GM12891 (cell line): ENCODE results near the gene ARHGAP24.
A peak's percentile ranks its signal among the peaks of the same experiment; 100 is the strongest.

ENCODE experiments used
- DNase-seq: peaks from one replicate; pipeline ENCODE4 v3.0.0; 2011; ENCODE audit warnings: low spot score; ENCODE audit not compliant: insufficient read length
- FAIRE-seq: peaks from 2 replicates; lab custom pipeline; 2011; peaks lifted over from hg19 to GRCh38; lab: Jason Lieb, UNC
- PAX5 ChIP-seq: IDR thresholded peaks from 2 replicates; pipeline ENCODE4 v1.6.1; 2011; ENCODE audit warnings: low read length, moderate library complexity, mild to moderate bottlenecking; ENCODE audit not compliant: insufficient read depth, severe bottlenecking
- POLR2A ChIP-seq: IDR thresholded peaks from 2 replicates; pipeline ENCODE4 v1.6.1; 2011; ENCODE audit warnings: low read depth, low read length, control low read depth
- POLR2AphosphoS5 ChIP-seq: IDR thresholded peaks from 2 replicates; pipeline ENCODE4 v1.6.1; 2011; ENCODE audit warnings: low read depth, low read length, control low read depth
- POU2F2 ChIP-seq: IDR thresholded peaks from 2 replicates; pipeline ENCODE4 v1.6.1; 2011; ENCODE audit warnings: low read depth, mild to moderate bottlenecking, control low read depth, low read length, moderate library complexity
- SPI1 ChIP-seq: IDR thresholded peaks from 2 replicates; pipeline ENCODE4 v1.6.1; 2011; ENCODE audit warnings: low read depth, low read length, control low read depth
- TAF1 ChIP-seq: IDR thresholded peaks from 2 replicates; pipeline ENCODE4 v1.6.1; 2011; ENCODE audit warnings: low read depth, low read length, control low read depth

Gene ARHGAP24

DNA sequence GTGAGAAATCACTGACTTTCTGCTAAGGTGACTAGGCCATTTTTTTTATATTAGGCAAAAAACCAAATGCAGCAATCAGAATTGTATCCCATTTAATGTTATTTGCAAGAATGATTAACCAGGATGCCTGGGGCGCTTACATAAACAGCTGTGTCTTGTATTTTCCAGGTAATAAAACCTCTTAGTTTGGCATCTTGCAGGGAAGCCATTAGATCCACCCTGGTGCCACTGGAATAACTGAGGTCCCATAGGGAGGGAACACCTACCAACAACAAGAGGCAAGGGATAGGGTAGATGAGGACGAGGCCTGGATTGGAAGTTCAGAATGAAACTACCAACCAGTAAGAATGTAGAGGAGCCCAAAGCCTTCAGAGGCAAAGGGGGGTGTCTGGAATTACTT lies 288.3 kb downstream of the ARHGAP24 start:
- FAIRE-seq = no peak
- TF ChIP-seq POLR2AphosphoS5 (no peak), TAF1 (no peak), POU2F2 (no peak), SPI1 (no peak), POLR2A (no peak), PAX5 (no peak)
- DNase-seq = no peak

DNA sequence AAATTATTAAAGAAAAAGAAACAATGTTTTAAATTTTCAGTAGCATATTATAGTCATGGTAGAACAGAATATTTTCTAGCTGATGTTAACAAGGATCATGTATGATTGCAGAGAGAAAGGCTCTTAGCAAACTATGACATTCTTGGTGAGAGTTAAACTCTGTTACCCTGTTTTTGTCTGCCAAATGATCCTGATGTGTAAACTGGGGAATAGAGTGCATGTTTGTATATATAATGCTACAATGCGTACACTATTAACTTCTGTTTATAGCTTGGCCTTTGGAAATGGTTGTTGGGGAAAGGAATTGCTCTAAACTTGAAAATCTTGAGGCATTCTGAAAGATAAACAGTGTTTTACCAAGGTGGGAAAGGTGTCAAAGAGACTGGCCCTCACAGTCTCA lies 292.7 kb downstream of the ARHGAP24 start:
- TF ChIP-seq PAX5 (no peak), SPI1 (no peak), TAF1 (no peak), POLR2AphosphoS5 (no peak)
- no peak for FAIRE-seq
- no peak for DNase-seq

DNA sequence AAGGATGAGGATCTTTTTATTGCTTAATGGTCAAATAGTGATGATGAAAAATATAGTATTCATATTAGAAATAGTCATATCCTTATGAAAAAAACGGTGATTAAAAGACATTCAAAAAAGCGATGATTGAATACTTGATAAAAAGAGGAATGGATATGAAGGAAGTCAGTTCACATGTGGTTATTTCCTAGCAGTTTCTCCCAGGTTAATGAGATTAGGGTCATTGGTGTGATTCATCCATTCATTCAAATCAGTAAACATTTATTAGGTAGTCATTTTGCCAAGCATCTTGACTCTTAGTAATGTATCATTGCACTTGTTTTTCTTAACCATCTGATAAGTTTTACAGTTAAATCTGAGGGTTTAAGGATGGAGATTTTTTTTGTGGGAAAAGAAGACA lies 294.1 kb downstream of the ARHGAP24 start:
- TF ChIP-seq POLR2AphosphoS5 (no peak), POU2F2 (no peak), PAX5 (no peak), POLR2A (no peak), TAF1 (no peak), SPI1 (no peak)
- no peak for FAIRE-seq
- no peak for DNase-seq

DNA sequence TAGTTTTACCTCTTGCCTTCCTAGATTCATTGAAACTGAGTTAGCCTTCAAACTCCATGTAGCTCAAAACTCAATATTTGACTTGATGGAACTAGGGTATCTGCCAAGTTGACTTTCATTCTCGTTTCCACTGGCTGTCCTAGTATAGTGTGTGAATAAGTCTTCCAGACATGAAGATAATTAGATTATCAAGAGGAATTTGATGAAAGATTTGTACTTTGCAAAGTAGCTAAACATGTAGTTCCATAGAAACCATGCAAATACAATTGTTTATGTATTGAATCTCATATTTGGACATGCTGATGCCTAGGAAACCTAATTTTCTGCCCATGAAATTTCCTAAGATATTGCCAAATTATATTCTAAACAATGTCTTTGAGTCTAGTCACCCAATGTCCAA lies 297.5 kb downstream of the ARHGAP24 start:
- FAIRE-seq (peak; percentile 23), DNase-seq (no peak)
- no peak for TF ChIP-seq POLR2AphosphoS5

DNA sequence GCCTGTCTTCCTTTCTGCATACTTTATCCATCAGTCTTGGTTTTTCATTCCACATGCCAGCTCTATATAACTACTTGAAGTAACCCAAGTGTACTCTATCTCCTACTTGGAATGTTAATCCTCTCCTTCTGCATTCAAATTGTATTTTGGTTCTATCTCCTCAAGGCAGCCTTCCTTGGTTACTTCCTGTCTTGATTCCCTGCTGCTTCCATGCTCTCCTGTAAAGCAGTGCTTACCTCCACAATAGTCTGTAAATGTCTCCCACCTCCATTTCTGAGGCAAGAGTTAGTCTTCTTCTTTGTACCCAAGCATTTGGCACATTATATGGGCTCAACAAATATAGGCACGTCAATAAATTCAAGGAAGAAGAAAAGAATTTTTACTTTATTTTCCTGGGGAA lies 298.4 kb downstream of the ARHGAP24 start:
- DNase-seq (no peak), FAIRE-seq (no peak)
- no peak for TF ChIP-seq TAF1
- TF ChIP-seq PAX5 = no peak
- TF ChIP-seq POLR2A = no peak
- TF ChIP-seq POLR2AphosphoS5 = no peak
- TF ChIP-seq SPI1 = no peak
- TF ChIP-seq POU2F2 = no peak

DNA sequence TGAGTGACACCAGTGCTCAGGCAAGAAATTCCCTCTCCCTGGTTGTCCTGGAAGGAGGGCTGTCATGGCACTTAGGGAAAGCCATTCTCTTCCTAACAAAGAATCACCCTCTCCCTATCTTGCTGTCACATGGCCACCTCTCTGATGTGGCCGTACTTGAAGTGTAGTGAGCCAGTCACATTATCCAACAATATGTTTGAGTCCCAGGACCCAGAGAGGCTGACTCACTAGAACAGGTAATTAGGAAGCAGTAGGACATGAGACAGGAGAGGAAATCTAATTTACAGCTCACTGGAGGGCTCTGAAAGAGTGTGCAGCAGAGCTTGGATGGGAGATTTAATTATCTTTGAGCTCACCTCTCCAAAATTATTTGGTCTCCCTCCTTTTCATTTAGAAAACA lies 299.1 kb downstream of the ARHGAP24 start:
- FAIRE-seq (no peak), DNase-seq (no peak)
- TF ChIP-seq POLR2A = no peak
- no peak for TF ChIP-seq POU2F2
- TF ChIP-seq TAF1 = no peak
- TF ChIP-seq SPI1 = no peak
- TF ChIP-seq POLR2AphosphoS5 = no peak
- TF ChIP-seq PAX5 = no peak

DNA sequence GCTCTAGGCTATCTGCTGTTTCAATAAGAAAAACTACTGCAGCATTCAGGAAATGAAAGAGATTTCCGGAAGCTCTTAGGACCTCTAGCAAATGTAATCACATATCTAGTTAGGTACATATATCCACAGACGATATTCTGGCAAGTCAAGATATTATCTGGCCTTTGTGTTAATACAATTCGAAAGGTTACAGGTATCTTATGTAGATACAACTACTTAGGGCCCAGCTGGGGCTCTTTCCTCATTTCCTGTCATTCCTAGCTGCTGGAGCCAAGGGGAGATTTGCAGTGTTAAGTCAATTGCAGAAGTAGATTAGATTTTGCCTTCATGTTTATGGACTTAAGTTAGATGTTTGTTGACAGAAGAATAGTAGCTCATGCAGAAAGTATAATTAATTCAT lies 299.5 kb downstream of the ARHGAP24 start:
- no peak for TF ChIP-seq PAX5
- no peak for TF ChIP-seq TAF1
- TF ChIP-seq POLR2AphosphoS5 = no peak
- no peak for TF ChIP-seq POU2F2
- no peak for TF ChIP-seq SPI1
- no peak for TF ChIP-seq POLR2A
- DNase-seq (no peak), FAIRE-seq (no peak)

DNA sequence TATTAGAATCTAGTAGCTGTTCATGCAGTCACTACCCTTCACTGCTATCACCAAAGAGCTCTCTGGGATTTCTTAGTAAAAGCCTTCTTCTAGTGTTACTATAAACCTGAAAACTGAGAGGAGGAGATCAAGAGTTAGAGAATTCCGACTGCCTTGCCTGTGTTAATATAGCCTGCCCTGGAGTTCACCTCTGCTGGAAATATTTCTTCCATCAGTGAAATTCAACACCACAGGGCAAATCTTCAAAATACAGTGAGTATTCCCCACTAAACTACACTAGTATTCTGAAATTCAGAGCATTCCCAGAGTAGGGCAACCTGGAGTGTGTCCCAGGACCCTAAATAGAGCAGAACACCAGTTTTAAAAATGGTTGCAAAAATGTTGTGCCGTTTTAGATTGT lies 301.1 kb downstream of the ARHGAP24 start:
- FAIRE-seq = no peak

DNA sequence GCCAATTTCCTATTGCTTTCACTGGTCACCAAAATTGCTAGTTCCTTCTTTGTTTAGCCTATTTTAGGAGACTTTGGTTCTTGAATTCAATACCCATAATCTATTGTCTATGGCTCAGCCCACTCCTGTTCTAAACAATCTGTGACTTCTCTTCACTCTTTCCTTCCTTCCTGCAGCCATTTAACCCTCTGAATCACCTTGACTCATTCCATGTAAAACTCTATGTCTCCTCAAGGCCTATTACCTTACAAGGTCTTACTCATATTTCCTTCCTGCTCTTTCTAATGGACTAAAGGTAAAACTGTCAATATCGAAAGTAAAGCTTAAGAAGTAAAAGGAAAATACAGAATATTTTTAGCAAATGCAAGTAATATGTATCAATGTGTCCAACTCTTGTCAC lies 301.6 kb downstream of the ARHGAP24 start:
- FAIRE-seq (no peak), DNase-seq (no peak)
- TF ChIP-seq POU2F2 (no peak), PAX5 (no peak), POLR2AphosphoS5 (no peak), SPI1 (no peak), TAF1 (no peak), POLR2A (no peak)

More for the DNA sequence above, 301.1 kb downstream of the ARHGAP24 start:
- no peak for DNase-seq
- TF ChIP-seq POLR2AphosphoS5 = no peak
- TF ChIP-seq POU2F2 = no peak
- no peak for TF ChIP-seq POLR2A
- no peak for TF ChIP-seq SPI1
- TF ChIP-seq PAX5 = no peak
- no peak for TF ChIP-seq TAF1

DNA sequence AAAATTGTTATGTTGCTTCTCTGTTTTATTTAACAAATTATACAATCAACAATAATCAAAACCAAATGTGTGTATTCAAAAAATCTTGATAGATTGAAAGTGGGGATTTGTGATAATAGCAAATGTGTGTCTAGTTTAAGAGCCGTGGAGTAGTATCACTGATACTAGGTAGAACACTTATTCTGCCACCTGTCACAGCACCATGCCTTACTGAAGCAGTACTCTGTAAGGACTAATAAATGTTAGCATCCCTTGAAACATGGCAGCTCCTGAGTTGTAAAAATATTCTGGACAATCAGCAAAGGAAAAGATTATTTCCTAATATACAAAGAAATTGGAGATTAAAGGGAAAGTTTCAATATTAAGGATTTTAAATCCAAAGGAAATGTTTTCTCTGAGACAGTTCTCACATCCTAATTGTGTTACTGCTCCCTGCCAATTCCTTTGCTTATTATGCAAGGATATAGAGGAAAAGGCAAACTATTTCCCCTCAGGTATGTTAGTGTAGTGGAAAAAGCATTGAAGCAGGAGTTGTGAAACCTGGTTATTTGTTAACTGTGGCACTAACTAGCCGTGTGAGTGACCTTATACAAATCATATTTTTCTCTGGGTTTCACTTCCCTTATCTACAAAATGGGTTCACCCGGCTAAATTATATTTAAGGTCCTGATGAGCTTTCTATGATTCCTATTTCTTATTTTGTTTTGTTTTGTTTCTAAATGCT lies 303.1 kb downstream of the ARHGAP24 start:
- DNase-seq = no peak
- FAIRE-seq = peak; percentile 62
- no peak for TF ChIP-seq POLR2AphosphoS5
- TF ChIP-seq POLR2A = no peak
- peak; percentile 97 for TF ChIP-seq SPI1
